GM23338 (cell line): Measurements from ENCODE around the gene SETBP1. TPM values are rescaled to one million over a fixed set of nuclear protein-coding genes. Genes with fewer than 3 reads are reported as not detected.

Source experiments
- ATAC-seq: fragments of 200-7000 bp; cut with Tn5 transposase; 3 replicates; pipeline ENCODE4 v1.9.1; 2020
- DNase-seq: peaks from one replicate; pipeline ENCODE4 v3.0.0-alpha.2; 2015; ENCODE audit warnings: low spot score
- H2AFZ ChIP-seq: fragments of 200-600 bp; sonication (generic); 2 replicates; pipeline ENCODE4 v1.8.0; 2016; ENCODE audit warnings: antibody characterized with exemption, mild to moderate bottlenecking, moderate library complexity
- H3F3A ChIP-seq: fragments of 200-600 bp; sonication (generic); replicated peaks from 2 replicates; pipeline ENCODE4 v1.8.0; 2017; ENCODE audit warnings: antibody characterized with exemption, mixed run types, low read depth
- H3K27ac ChIP-seq: fragments of 200-600 bp; sonication (generic); 2 replicates; pipeline ENCODE4 v1.6.1; 2016; ENCODE audit warnings: low read depth
- H3K27me3 ChIP-seq: fragments of 200-600 bp; sonication (generic); 2 replicates; pipeline ENCODE4 v1.8.0; 2016; ENCODE audit warnings: mild to moderate bottlenecking, mixed run types, moderate library complexity; ENCODE audit not compliant: insufficient read depth
- H3K36me3 ChIP-seq: fragments of 200-600 bp; sonication (generic); 2 replicates; pipeline ENCODE4 v1.8.0; 2016; ENCODE audit warnings: mild to moderate bottlenecking; ENCODE audit not compliant: insufficient read depth
- H3K4me1 ChIP-seq: fragments of 200-600 bp; sonication (generic); 2 replicates; pipeline ENCODE4 v1.8.0; 2016; ENCODE audit warnings: mild to moderate bottlenecking, moderate library complexity; ENCODE audit not compliant: insufficient read depth
- H3K4me2 ChIP-seq: fragments of 200-600 bp; sonication (generic); 2 replicates; pipeline ENCODE4 v1.7.1; 2017; ENCODE audit warnings: mixed run types
- H3K4me3 ChIP-seq: fragments of 200-600 bp; sonication (generic); 2 replicates; pipeline ENCODE4 v1.6.1; 2016; ENCODE audit warnings: mixed run types
- H3K79me2 ChIP-seq: fragments of 200-600 bp; sonication (generic); replicated peaks from 2 replicates; pipeline ENCODE4 v1.8.0; 2017; ENCODE audit warnings: mild to moderate bottlenecking; ENCODE audit not compliant: insufficient read depth
- H3K9me2 ChIP-seq: fragments of 200-600 bp; sonication (generic); 2 replicates; pipeline ENCODE4 v1.8.0; 2017; ENCODE audit not compliant: insufficient read depth
- H4K20me1 ChIP-seq: fragments of 200-600 bp; sonication (generic); replicated peaks from 2 replicates; pipeline ENCODE4 v1.8.0; 2017; ENCODE audit warnings: mild to moderate bottlenecking; ENCODE audit not compliant: insufficient read depth
- H3K27ac Mint-ChIP-seq: 2 replicates; pipeline ENCODE4 v1.8.0; 2020; ENCODE audit warnings: inconsistent platforms, mild to moderate bottlenecking, moderate library complexity, mixed read lengths
- H3K27me3 Mint-ChIP-seq: 3 replicates; pipeline ENCODE4 v1.8.0; 2022; ENCODE audit warnings: low read depth, mild to moderate bottlenecking, moderate library complexity, mixed read lengths, inconsistent platforms; ENCODE audit not compliant: insufficient read depth, poor library complexity
- H3K36me3 Mint-ChIP-seq: 3 replicates; pipeline ENCODE4 v1.8.0; 2021; ENCODE audit warnings: low read depth, mild to moderate bottlenecking, inconsistent platforms, moderate library complexity, mixed read lengths
- H3K4me1 Mint-ChIP-seq: 3 replicates; pipeline ENCODE4 v1.8.0; 2020; ENCODE audit warnings: mild to moderate bottlenecking, inconsistent platforms, mixed read lengths
- H3K4me3 Mint-ChIP-seq: 3 replicates; pipeline ENCODE4 v1.8.0; 2021; ENCODE audit warnings: moderate library complexity, mild to moderate bottlenecking, inconsistent platforms, mixed read lengths
- H3K9me3 Mint-ChIP-seq: 3 replicates; pipeline ENCODE4 v1.8.0; 2020; ENCODE audit warnings: moderate library complexity, mild to moderate bottlenecking, inconsistent platforms, mixed read lengths
- CREB1 ChIP-seq: fragments of 250-450 bp; sonication (Bioruptor Pico); IDR thresholded peaks from 2 replicates; pipeline ENCODE4 v1.5.0; 2020; ENCODE audit warnings: low read depth, mild to moderate bottlenecking, moderate library complexity
- EZH2 ChIP-seq: fragments of 200-600 bp; sonication (generic); IDR thresholded peaks from one replicate; pipeline ENCODE4 v1.8.0; 2017; ENCODE audit warnings: antibody characterized with exemption, mild to moderate bottlenecking, low read depth; ENCODE audit not compliant: unreplicated experiment
- EZH2phosphoT487 ChIP-seq: fragments of 200-600 bp; sonication (generic); IDR thresholded peaks from one replicate; pipeline ENCODE4 v1.8.1; 2018; ENCODE audit warnings: antibody characterized with exemption; ENCODE audit not compliant: unreplicated experiment
- JUNB ChIP-seq: IDR thresholded peaks from one replicate; pipeline ENCODE4 v1.6.1; 2016; ENCODE audit warnings: antibody characterized with exemption; ENCODE audit not compliant: unreplicated experiment
- NANOG ChIP-seq: IDR thresholded peaks from 2 replicates; pipeline ENCODE4 v1.6.1; 2016; ENCODE audit warnings: antibody characterized with exemption, borderline replicate concordance
- POLR2AphosphoS5 ChIP-seq: IDR thresholded peaks from 2 replicates; pipeline ENCODE4 v1.6.1; 2016; ENCODE audit warnings: antibody characterized with exemption, low read depth
- ZNF114 ChIP-seq: fragments of 250-450 bp; sonication (Bioruptor Pico); IDR thresholded peaks from 2 replicates; pipeline ENCODE4 v1.5.0; 2020; ENCODE audit warnings: mild to moderate bottlenecking, moderate library complexity
- ZNF331 ChIP-seq: fragments of 250-450 bp; sonication (Bioruptor Pico); IDR thresholded peaks from 2 replicates; pipeline ENCODE4 v1.5.0; 2020; ENCODE audit warnings: low read depth, mild to moderate bottlenecking, moderate library complexity
- polyA plus RNA-seq: library from polyadenylated mRNA; unstranded; fragments of >200 nt; fragmentation: Nextera tagmentation; extraction: Ambion mirVana; gene quantifications from 2 replicates; pipeline ENCODE4 v1.2.1, GENCODE V29; 2016
- total RNA-seq: library from RNA; depleted of rRNA; stranded (reverse); fragments of >200 nt; shearing (Covaris generic); gene quantifications from 2 replicates; pipeline ENCODE4 v1.2.3, GENCODE V29; 2014
- TF ChIP-seq, protein P1 (sequence below): IDR thresholded peaks from one replicate; pipeline ENCODE4 v1.6.1; 2018; ENCODE audit warnings: antibody characterized with exemption; ENCODE audit not compliant: unreplicated experiment
- TF ChIP-seq, protein P2 (sequence below), 2 experiments: fragments of 200-600 bp in 1 of 2; sonication (generic) in 1 of 2; conservative IDR thresholded peaks; 2 replicates each; pipeline versions ENCODE4 v1.5.1 to v1.6.1; 2016 to 2017; ENCODE audit warnings: antibody characterized with exemption in 2 of 2, low read depth in 2 of 2, mild to moderate bottlenecking in 2 of 2, moderate library complexity in 1 of 2
- TF ChIP-seq, protein P3 (sequence below): IDR thresholded peaks from 2 replicates; pipeline ENCODE4 v1.6.1; 2016; ENCODE audit warnings: antibody characterized with exemption
- TF ChIP-seq, protein P4 (sequence below): fragments of 250-450 bp; sonication (Bioruptor Pico); IDR thresholded peaks from 2 replicates; pipeline ENCODE4 v1.5.0; 2020; ENCODE audit warnings: mild to moderate bottlenecking, moderate library complexity

The SETBP1 gene
- total and polyA plus RNA-seq, 2 experiments from 2014 or later: 1.6 to 5.5 TPM

DNA sequence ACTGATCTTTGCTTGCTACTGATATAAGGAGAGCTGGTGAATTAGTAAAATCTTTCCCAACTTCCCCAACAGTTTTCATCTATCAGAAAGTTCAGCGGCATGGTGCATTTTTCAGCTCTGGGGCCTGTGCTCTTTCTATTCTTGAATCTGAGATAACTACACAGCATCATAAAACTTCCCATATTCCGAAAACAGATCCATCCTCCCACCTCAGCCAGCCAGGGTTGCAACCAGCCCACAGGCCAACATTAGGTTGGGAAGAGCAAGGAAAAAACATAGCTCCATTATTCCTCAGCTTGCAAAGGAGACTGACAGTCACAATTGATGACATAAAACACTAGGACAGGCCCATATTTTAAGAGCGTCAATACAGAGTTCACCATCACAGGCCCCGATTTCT lies 297.2 kb downstream of the SETBP1 start:
- no peaks in the 10 kb centered on the region for H3K9me2 ChIP-seq
- H2AFZ ChIP-seq: no peak overlapping the region
- Mint-ChIP-seq H3K4me3 (no peak overlapping the region), H3K4me1 (peaks cover 10% of the 10 kb centered on the region), H3K27ac (no peak overlapping the region), H3K27me3 (peaks cover 4% of the 10 kb centered on the region), H3K9me3 (no peaks in the 10 kb centered on the region), H3K36me3 (no peaks in the 10 kb centered on the region)
- DNase-seq: no peak
- H4K20me1 ChIP-seq: no peaks in the 10 kb centered on the region
- H3K4me1 ChIP-seq: peaks cover 9% of the 10 kb centered on the region; the same call in 1 of the 2 replicates
- ATAC-seq: no peak
- no peaks in the 10 kb centered on the region for H3F3A ChIP-seq
- H3K36me3 ChIP-seq: no peaks in the 10 kb centered on the region
- no peak overlapping the region for H3K4me2 ChIP-seq
- H3K27me3 ChIP-seq: no peaks in the 10 kb centered on the region
- TF ChIP-seq POLR2AphosphoS5 (no peak), EZH2 (no peak), JUNB (no peak), EZH2phosphoT487 (no peak), NANOG (no peak), CREB1 (CRISPR knock-in tag) (no peak), ZNF331 (CRISPR knock-in tag) (no peak), ZNF114 (no peak)
- TF ChIP-seq, protein P1, sequence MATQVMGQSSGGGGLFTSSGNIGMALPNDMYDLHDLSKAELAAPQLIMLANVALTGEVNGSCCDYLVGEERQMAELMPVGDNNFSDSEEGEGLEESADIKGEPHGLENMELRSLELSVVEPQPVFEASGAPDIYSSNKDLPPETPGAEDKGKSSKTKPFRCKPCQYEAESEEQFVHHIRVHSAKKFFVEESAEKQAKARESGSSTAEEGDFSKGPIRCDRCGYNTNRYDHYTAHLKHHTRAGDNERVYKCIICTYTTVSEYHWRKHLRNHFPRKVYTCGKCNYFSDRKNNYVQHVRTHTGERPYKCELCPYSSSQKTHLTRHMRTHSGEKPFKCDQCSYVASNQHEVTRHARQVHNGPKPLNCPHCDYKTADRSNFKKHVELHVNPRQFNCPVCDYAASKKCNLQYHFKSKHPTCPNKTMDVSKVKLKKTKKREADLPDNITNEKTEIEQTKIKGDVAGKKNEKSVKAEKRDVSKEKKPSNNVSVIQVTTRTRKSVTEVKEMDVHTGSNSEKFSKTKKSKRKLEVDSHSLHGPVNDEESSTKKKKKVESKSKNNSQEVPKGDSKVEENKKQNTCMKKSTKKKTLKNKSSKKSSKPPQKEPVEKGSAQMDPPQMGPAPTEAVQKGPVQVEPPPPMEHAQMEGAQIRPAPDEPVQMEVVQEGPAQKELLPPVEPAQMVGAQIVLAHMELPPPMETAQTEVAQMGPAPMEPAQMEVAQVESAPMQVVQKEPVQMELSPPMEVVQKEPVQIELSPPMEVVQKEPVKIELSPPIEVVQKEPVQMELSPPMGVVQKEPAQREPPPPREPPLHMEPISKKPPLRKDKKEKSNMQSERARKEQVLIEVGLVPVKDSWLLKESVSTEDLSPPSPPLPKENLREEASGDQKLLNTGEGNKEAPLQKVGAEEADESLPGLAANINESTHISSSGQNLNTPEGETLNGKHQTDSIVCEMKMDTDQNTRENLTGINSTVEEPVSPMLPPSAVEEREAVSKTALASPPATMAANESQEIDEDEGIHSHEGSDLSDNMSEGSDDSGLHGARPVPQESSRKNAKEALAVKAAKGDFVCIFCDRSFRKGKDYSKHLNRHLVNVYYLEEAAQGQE: no peak
- TF ChIP-seq, protein P2, sequence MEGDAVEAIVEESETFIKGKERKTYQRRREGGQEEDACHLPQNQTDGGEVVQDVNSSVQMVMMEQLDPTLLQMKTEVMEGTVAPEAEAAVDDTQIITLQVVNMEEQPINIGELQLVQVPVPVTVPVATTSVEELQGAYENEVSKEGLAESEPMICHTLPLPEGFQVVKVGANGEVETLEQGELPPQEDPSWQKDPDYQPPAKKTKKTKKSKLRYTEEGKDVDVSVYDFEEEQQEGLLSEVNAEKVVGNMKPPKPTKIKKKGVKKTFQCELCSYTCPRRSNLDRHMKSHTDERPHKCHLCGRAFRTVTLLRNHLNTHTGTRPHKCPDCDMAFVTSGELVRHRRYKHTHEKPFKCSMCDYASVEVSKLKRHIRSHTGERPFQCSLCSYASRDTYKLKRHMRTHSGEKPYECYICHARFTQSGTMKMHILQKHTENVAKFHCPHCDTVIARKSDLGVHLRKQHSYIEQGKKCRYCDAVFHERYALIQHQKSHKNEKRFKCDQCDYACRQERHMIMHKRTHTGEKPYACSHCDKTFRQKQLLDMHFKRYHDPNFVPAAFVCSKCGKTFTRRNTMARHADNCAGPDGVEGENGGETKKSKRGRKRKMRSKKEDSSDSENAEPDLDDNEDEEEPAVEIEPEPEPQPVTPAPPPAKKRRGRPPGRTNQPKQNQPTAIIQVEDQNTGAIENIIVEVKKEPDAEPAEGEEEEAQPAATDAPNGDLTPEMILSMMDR (conservative IDR thresholded peaks at IDR 0.05; ENCODE audit: low read depth in 2 of 2): no peak
- TF ChIP-seq, protein P3, sequence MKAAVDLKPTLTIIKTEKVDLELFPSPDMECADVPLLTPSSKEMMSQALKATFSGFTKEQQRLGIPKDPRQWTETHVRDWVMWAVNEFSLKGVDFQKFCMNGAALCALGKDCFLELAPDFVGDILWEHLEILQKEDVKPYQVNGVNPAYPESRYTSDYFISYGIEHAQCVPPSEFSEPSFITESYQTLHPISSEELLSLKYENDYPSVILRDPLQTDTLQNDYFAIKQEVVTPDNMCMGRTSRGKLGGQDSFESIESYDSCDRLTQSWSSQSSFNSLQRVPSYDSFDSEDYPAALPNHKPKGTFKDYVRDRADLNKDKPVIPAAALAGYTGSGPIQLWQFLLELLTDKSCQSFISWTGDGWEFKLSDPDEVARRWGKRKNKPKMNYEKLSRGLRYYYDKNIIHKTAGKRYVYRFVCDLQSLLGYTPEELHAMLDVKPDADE: no peak
- TF ChIP-seq, protein P4, sequence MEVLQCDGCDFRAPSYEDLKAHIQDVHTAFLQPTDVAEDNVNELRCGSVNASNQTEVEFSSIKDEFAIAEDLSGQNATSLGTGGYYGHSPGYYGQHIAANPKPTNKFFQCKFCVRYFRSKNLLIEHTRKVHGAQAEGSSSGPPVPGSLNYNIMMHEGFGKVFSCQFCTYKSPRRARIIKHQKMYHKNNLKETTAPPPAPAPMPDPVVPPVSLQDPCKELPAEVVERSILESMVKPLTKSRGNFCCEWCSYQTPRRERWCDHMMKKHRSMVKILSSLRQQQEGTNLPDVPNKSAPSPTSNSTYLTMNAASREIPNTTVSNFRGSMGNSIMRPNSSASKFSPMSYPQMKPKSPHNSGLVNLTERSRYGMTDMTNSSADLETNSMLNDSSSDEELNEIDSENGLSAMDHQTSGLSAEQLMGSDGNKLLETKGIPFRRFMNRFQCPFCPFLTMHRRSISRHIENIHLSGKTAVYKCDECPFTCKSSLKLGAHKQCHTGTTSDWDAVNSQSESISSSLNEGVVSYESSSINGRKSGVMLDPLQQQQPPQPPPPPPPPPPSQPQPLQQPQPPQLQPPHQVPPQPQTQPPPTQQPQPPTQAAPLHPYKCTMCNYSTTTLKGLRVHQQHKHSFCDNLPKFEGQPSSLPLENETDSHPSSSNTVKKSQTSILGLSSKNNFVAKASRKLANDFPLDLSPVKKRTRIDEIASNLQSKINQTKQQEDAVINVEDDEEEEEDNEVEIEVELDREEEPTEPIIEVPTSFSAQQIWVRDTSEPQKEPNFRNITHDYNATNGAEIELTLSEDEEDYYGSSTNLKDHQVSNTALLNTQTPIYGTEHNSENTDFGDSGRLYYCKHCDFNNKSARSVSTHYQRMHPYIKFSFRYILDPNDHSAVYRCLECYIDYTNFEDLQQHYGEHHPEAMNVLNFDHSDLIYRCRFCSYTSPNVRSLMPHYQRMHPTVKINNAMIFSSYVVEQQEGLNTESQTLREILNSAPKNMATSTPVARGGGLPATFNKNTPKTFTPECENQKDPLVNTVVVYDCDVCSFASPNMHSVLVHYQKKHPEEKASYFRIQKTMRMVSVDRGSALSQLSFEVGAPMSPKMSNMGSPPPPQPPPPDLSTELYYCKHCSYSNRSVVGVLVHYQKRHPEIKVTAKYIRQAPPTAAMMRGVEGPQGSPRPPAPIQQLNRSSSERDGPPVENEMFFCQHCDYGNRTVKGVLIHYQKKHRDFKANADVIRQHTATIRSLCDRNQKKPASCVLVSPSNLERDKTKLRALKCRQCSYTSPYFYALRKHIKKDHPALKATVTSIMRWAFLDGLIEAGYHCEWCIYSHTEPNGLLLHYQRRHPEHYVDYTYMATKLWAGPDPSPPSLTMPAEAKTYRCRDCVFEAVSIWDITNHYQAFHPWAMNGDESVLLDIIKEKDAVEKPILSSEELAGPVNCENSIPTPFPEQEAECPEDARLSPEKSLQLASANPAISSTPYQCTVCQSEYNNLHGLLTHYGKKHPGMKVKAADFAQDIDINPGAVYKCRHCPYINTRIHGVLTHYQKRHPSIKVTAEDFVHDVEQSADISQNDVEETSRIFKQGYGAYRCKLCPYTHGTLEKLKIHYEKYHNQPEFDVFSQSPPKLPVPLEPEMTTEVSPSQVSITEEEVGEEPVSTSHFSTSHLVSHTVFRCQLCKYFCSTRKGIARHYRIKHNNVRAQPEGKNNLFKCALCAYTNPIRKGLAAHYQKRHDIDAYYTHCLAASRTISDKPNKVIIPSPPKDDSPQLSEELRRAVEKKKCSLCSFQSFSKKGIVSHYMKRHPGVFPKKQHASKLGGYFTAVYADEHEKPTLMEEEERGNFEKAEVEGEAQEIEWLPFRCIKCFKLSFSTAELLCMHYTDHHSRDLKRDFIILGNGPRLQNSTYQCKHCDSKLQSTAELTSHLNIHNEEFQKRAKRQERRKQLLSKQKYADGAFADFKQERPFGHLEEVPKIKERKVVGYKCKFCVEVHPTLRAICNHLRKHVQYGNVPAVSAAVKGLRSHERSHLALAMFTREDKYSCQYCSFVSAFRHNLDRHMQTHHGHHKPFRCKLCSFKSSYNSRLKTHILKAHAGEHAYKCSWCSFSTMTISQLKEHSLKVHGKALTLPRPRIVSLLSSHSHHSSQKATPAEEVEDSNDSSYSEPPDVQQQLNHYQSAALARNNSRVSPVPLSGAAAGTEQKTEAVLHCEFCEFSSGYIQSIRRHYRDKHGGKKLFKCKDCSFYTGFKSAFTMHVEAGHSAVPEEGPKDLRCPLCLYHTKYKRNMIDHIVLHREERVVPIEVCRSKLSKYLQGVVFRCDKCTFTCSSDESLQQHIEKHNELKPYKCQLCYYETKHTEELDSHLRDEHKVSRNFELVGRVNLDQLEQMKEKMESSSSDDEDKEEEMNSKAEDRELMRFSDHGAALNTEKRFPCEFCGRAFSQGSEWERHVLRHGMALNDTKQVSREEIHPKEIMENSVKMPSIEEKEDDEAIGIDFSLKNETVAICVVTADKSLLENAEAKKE (CRISPR knock-in tag): no peak
- no peak overlapping the region for H3K4me3 ChIP-seq
- H3K27ac ChIP-seq: no peak overlapping the region
- no peaks in the 10 kb centered on the region for H3K79me2 ChIP-seq
